ENCODE results near the gene ZGPAT.

Gene ZGPAT

GRCh38 chr20:63703471-63703975 is 4.3 kb upstream of the ZGPAT start:
- Mint-ChIP-seq H3K9me3 (no peaks in the 10 kb centered on the region), H3K4me1 (peaks cover 18% of the 10 kb centered on the region), H3K27me3 (ENCODE audit: low read depth, poor library complexity) (no peaks in the 10 kb centered on the region), H3K4me3 (no peak overlapping the region), H3K36me3 (ENCODE audit: low read depth) (peaks cover 7% of the 10 kb centered on the region), H3K27ac (no peak overlapping the region)
- TF ChIP-seq CTCF (IDR thresholded peaks at IDR 0.05), result no peak
- DNase-seq, result no peak

DNA sequence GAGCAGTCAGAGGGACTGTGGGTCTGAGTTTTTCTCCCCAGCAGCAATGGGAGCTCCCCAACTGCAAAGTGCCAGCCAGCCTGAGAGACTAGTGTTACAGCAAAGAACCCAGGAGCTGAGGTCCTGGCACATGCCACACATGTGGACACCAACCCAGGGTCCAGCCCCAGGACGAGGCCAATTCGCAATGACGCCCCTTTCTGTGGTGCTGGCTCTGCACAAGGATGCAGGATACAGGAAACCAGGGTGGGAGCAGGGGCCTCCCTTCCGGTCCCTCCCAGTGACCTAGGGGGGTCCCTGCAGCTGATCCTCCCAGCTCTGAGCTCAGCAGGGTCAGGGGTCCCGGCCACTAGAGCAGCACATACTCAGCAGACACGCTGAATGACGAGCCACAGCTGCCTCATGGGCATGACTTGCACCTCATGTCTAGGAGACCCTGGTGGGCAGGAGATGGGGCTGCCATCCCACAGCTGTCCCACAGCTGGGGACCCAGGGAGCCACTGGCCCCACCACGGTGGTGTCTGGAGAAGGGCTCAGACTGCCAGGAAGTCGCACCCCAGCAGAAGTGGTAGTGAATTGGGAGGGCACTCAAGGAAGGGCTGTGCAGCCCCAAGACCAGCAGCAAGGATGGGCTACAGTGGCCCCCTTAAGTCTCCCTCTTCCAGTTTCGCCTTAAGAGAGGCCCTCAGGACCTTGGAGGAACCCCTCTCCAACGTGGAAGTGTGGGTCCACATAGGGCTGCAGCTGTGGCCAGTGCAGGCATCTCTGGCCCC is 3.7 kb upstream of the ZGPAT start:
- no peak for DNase-seq
- no peaks in the 10 kb centered on the region for H3K9me3 Mint-ChIP-seq
- peaks cover 14% of the 10 kb centered on the region for H3K36me3 Mint-ChIP-seq (ENCODE audit: low read depth)
- no peaks in the 10 kb centered on the region for H3K27me3 Mint-ChIP-seq (ENCODE audit: low read depth, poor library complexity)
- no peak overlapping the region for H3K4me3 Mint-ChIP-seq
- H3K4me1 Mint-ChIP-seq, result peaks cover 24% of the 10 kb centered on the region
- TF ChIP-seq CTCF (IDR thresholded peaks at IDR 0.05), result no peak
- no peak overlapping the region for H3K27ac Mint-ChIP-seq

DNA sequence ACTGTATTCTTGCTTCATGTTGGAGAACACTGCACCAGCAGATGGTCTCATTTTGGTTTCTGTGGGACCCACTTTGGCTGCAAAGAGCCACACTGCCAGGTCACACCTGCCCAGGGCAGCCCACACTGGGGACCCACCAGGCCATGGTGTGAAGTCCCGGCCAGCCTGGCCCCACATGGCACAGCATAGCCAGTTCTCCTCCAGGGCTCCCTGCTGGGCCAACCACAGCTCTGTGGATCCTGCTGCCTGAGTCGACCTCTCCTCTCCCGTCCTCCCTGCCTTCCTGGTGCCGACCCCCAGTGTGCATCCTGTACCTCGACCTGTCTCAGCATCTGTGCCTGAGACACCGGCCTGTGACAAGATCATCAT is 3.1 kb upstream of the ZGPAT start:
- Mint-ChIP-seq H3K27me3 (ENCODE audit: low read depth, poor library complexity) (no peaks in the 10 kb centered on the region), H3K4me3 (no peak overlapping the region), H3K36me3 (ENCODE audit: low read depth) (peaks cover 17% of the 10 kb centered on the region), H3K9me3 (no peaks in the 10 kb centered on the region), H3K27ac (no peak overlapping the region), H3K4me1 (peaks cover 26% of the 10 kb centered on the region)
- no peak for TF ChIP-seq CTCF (IDR thresholded peaks at IDR 0.05)
- DNase-seq, result no peak

- peaks cover 22% of the 10 kb centered on the region for H3K4me1 Mint-ChIP-seq
- no peak for DNase-seq
- H3K27me3 Mint-ChIP-seq (ENCODE audit: low read depth, poor library complexity), result no peaks in the 10 kb centered on the region
- TF ChIP-seq CTCF (IDR thresholded peaks at IDR 0.05), result no peak
- H3K36me3 Mint-ChIP-seq (ENCODE audit: low read depth), result peaks cover 21% of the 10 kb centered on the region
- no peak overlapping the region for H3K27ac Mint-ChIP-seq
- no peaks in the 10 kb centered on the region for H3K9me3 Mint-ChIP-seq
- no peak overlapping the region for H3K4me3 Mint-ChIP-seq
These were observed 2.4 kb upstream of the ZGPAT start for GRCh38 chr20:63705232-63706026.

GRCh38 chr20:63706027-63706695 is 1.7 kb upstream of the ZGPAT start:
- Mint-ChIP-seq H3K4me1 (peaks cover 23% of the 10 kb centered on the region), H3K27ac (peak overlapping the region; percentile 95), H3K9me3 (peaks cover 6% of the 10 kb centered on the region), H3K4me3 (peak overlapping the region; percentile 88), H3K36me3 (ENCODE audit: low read depth) (peaks cover 29% of the 10 kb centered on the region), H3K27me3 (ENCODE audit: low read depth, poor library complexity) (no peaks in the 10 kb centered on the region)
- no peak for TF ChIP-seq CTCF (IDR thresholded peaks at IDR 0.05)
- DNase-seq, result no peak
